ENCODE data around the gene LRFN2. TPM values are rescaled to one million over a fixed set of nuclear protein-coding genes. Genes with fewer than 3 reads are reported as not detected.

The LRFN2 gene
- total and polyA plus RNA-seq, 2 of the 8 experiments (the other 6 are each of a cell fraction or from before 2014, with no cell fraction given): 2.3 TPM

- TF ChIP-seq CTCF (IDR thresholded peaks at IDR 0.05; ENCODE audit: control extremely low read depth in 1 of 3, insufficient read depth in 1 of 3, low read depth in 1 of 3, low read length in 3 of 3): no peak
- no peak for TF ChIP-seq EP300 (IDR thresholded peaks at IDR 0.05; ENCODE audit: borderline replicate concordance in 1 of 2, low read depth in 2 of 2, low read length in 2 of 2)
- no peak for TF ChIP-seq NANOG (IDR thresholded peaks at IDR 0.05; ENCODE audit: insufficient read depth, low read depth, low read length, poor library complexity, severe bottlenecking)
- no peak for TF ChIP-seq YY1 (IDR thresholded peaks at IDR 0.05; ENCODE audit: low read depth, low read length)
Measured at GRCh38 chr6:40371095-40371494, 216.1 kb downstream of the LRFN2 start (continued).

All from H1 (cell line).